22Rv1 (cell line): Measurements from ENCODE around the gene SPSB1.

Source experiments
- ZFX ChIP-seq: fragments of 450-650 bp; IDR thresholded peaks from 2 replicates; pipeline ENCODE4 v1.6.1; 2017; ENCODE audit warnings: antibody characterized with exemption, borderline replicate concordance
- TF ChIP-seq, protein P1 (sequence below): fragments of 450-650 bp; IDR thresholded peaks from 2 replicates; pipeline ENCODE4 v1.5.1; 2017; ENCODE audit warnings: mild to moderate bottlenecking

DNA sequence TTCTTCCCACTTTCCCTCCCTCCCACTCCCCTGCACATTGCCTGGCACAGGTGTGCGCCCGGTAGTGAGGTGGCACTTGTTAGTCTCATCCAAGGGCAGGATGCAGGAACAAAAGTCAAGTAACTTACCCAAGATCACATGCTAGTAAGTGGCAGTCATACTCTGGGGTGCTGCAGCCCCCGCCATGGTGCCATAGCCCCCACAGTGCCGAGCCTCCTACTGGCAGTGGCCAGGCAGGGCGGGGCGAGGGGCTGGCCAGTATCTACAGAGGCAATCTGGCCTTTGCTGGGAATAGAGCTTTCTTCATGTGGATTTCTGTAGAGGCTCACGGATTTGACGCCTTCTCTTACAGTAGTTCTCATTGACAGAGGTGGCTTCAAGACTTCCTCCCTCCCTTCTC, 31.2 kb upstream of the SPSB1 start:
- TF ChIP-seq, protein P1, sequence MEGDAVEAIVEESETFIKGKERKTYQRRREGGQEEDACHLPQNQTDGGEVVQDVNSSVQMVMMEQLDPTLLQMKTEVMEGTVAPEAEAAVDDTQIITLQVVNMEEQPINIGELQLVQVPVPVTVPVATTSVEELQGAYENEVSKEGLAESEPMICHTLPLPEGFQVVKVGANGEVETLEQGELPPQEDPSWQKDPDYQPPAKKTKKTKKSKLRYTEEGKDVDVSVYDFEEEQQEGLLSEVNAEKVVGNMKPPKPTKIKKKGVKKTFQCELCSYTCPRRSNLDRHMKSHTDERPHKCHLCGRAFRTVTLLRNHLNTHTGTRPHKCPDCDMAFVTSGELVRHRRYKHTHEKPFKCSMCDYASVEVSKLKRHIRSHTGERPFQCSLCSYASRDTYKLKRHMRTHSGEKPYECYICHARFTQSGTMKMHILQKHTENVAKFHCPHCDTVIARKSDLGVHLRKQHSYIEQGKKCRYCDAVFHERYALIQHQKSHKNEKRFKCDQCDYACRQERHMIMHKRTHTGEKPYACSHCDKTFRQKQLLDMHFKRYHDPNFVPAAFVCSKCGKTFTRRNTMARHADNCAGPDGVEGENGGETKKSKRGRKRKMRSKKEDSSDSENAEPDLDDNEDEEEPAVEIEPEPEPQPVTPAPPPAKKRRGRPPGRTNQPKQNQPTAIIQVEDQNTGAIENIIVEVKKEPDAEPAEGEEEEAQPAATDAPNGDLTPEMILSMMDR, result no peak
- TF ChIP-seq ZFX, result no peak
